ENCODE data around the gene MED26. TPM values are rescaled to one million over a fixed set of nuclear protein-coding genes. Genes with fewer than 3 reads are reported as not detected.

The MED26 gene
- total and polyA plus RNA-seq, 4 donors, result 7.0 to 18.2 (median 8.2) TPM

DNA sequence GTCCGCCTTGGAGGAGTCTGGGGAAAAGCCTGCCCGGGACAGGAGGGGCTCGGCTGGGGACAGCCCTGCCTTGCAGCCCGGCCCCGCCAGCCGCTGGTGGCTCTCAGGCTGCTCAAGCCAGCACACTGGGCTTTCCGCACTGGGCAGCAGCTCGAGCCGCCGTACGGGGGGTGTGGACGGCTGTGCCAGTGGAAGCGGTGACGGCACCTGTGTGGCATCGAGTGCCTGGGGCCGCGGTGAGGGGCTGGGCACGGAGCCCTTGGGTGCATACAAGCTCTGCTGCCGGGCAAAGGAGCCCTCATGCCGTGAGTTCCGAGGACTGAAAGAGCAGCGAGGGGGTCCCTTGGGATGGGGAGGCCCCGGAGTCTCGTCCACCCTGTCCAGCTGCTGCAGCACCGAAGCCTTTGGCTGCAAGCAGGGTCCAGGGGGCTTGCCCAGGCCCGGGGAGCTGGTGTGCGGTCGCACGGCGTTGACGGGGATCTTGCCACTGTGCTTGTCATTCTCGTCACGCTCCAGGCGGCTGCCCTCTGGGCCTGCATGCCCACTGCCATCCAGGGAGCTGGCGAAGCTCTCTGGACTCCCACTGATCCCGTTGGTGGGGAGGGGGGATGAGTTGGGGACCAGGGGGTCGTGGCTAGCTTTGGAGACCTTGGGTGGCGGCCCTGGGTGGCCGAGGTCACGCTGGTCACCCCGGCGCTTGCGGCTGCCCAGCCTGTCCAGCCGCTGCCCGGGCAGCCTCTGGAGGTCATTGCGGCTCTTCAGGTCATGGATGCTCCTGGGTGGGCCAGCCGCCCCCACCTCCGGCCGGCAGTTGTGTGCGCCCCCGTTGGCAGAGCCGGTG lies 51.1 kb downstream of the MED26 start:
- Histone ChIP-seq H3K4me1 (ENCODE audit: control insufficient read depth in 5 of 5, insufficient read depth in 5 of 5, low read length in 5 of 5) (peaks cover 2 to 14% (median 8%) of the 10 kb centered on the region in 5 donors), H3K36me3 (ENCODE audit: control insufficient read depth in 4 of 4, insufficient read depth in 4 of 4, low read length in 4 of 4) (peaks cover 0 to 31% (median 3%) of the 10 kb centered on the region in 4 donors), H3K9me3 (ENCODE audit: control insufficient read depth in 4 of 4, insufficient read depth in 3 of 4, low read length in 3 of 4) (no peaks in the 10 kb centered on the region), H3K4me3 (no peak overlapping the region), H3K27me3 (ENCODE audit: control insufficient read depth in 3 of 3, insufficient read depth in 3 of 3, low read length in 2 of 3) (no peaks in the 10 kb centered on the region), H3K9ac (ENCODE audit: insufficient read depth in 1 of 2, low read length in 2 of 2) (no peak overlapping the region), H3K27ac (ENCODE audit: low read depth in 1 of 2, low read length in 1 of 2) (no peak overlapping the region)
- 93 to 94% methylated on average over 49 to 52 of the region's 52 CpGs for WGBS, 2 donors
- ATAC-seq (ENCODE audit: insufficient read depth, low FRiP score) (no peak), DNase-seq (no peak)
- TF ChIP-seq, protein P1, sequence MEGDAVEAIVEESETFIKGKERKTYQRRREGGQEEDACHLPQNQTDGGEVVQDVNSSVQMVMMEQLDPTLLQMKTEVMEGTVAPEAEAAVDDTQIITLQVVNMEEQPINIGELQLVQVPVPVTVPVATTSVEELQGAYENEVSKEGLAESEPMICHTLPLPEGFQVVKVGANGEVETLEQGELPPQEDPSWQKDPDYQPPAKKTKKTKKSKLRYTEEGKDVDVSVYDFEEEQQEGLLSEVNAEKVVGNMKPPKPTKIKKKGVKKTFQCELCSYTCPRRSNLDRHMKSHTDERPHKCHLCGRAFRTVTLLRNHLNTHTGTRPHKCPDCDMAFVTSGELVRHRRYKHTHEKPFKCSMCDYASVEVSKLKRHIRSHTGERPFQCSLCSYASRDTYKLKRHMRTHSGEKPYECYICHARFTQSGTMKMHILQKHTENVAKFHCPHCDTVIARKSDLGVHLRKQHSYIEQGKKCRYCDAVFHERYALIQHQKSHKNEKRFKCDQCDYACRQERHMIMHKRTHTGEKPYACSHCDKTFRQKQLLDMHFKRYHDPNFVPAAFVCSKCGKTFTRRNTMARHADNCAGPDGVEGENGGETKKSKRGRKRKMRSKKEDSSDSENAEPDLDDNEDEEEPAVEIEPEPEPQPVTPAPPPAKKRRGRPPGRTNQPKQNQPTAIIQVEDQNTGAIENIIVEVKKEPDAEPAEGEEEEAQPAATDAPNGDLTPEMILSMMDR (IDR thresholded peaks at IDR 0.05; ENCODE audit: control extremely low read depth, extremely low read depth), result no peak

DNA sequence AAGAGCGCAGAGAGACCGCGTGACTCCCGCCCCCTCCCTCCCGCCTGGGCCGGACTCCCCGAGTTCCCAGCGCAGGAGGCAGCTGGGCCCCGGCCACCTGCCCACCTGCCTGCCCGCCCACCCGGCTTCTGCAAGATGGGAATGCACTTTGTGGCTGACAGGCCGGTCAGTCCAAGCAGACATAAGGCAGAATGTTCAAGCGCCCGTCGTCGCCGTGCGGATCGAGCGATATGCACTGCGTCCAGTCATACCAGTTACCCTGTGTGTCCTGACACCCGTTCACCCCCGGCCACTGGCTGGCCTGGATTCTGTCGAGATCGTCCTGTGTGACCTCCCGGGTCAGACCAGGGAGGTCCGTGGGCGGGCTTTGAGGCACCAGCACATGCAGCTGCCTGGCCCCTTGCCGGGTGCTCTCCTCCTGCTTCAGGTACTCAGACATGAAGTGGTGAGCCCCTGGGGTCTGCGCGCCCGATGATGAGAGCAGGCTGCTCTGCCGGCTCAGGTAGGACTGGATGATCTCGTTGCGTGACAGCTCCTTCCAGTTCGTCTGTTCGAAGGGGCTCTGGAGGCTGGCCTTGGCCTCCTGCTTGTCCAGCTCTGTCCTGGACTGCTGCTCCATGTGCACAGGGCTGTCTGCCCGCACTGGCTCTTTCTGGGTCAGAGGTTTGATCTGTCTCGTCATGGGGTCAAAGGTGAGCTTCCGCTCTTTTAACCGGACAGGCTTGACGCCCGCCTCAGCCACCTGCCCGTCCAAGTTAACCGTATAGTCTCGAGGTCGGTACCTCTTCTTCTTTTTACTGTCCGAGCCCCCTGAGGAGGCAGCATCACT lies 51.9 kb downstream of the MED26 start:
- ATAC-seq (ENCODE audit: insufficient read depth, low FRiP score) (no peak), DNase-seq (no peak)
- Histone ChIP-seq H3K36me3 (ENCODE audit: control insufficient read depth in 4 of 4, insufficient read depth in 4 of 4, low read length in 4 of 4) (peaks cover 0 to 31% (median 3%) of the 10 kb centered on the region in 4 donors), H3K4me3 (no peak overlapping the region), H3K27me3 (ENCODE audit: control insufficient read depth in 3 of 3, insufficient read depth in 3 of 3, low read length in 2 of 3) (no peaks in the 10 kb centered on the region), H3K27ac (ENCODE audit: low read depth in 1 of 2, low read length in 1 of 2) (no peak overlapping the region), H3K4me1 (ENCODE audit: control insufficient read depth in 5 of 5, insufficient read depth in 5 of 5, low read length in 5 of 5) (peaks cover 2 to 20% (median 8%) of the 10 kb centered on the region in 5 donors), H3K9me3 (ENCODE audit: control insufficient read depth in 4 of 4, insufficient read depth in 3 of 4, low read length in 3 of 4) (no peaks in the 10 kb centered on the region), H3K9ac (ENCODE audit: insufficient read depth in 1 of 2, low read length in 2 of 2) (no peak overlapping the region)
- WGBS, 2 donors, result 91 to 92% methylated on average over 48 of the region's 48 CpGs
- TF ChIP-seq, protein P1 (IDR thresholded peaks at IDR 0.05; ENCODE audit: control extremely low read depth, extremely low read depth), result no peak

DNA sequence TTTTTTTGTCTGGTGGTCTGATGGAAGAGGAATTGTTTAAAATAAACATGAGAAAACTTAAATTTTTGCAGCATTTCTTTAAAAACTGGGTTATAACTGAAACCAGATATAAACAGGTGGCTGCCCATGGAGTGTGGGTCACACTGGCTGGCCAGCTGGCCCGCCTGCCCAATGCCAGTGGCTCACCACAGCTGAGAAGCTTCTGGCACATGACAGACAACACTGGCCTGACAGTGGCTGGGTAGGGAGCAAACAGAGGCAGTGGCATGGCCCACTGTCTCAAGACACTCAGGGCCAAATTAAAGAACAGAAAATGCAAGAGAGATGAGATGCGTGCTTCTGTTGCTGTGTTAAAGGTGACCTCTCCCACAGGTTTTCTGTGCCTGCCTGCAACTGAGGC lies 52.7 kb downstream of the MED26 start:
- Histone ChIP-seq H3K9ac (ENCODE audit: insufficient read depth in 1 of 2, low read length in 2 of 2) (no peak overlapping the region), H3K27me3 (ENCODE audit: control insufficient read depth in 3 of 3, insufficient read depth in 3 of 3, low read length in 2 of 3) (no peaks in the 10 kb centered on the region), H3K4me1 (ENCODE audit: control insufficient read depth in 5 of 5, insufficient read depth in 5 of 5, low read length in 5 of 5) (peaks cover 2 to 22% (median 8%) of the 10 kb centered on the region in 5 donors), H3K4me3 (no peak overlapping the region), H3K36me3 (ENCODE audit: control insufficient read depth in 4 of 4, insufficient read depth in 4 of 4, low read length in 4 of 4) (peaks cover 0 to 31% (median 3%) of the 10 kb centered on the region in 4 donors), H3K27ac (ENCODE audit: low read depth in 1 of 2, low read length in 1 of 2) (no peak overlapping the region), H3K9me3 (ENCODE audit: control insufficient read depth in 4 of 4, insufficient read depth in 3 of 4, low read length in 3 of 4) (no peaks in the 10 kb centered on the region)
- no peak for ATAC-seq (ENCODE audit: insufficient read depth, low FRiP score)
- DNase-seq, result no peak
- WGBS, 2 donors, result 84 to 95% methylated on average over 2 of the region's 2 CpGs
- TF ChIP-seq, protein P1 (IDR thresholded peaks at IDR 0.05; ENCODE audit: control extremely low read depth, extremely low read depth), result no peak
